Measurements from ENCODE around the gene MAST4. TPM values are rescaled to one million over a fixed set of nuclear protein-coding genes. Genes with fewer than 3 reads are reported as not detected.

Gene MAST4
- polyA plus RNA-seq, 2 of the 4 experiments (the other 2 are of a cell fraction) = 1.2 to 5.8 TPM

DNA sequence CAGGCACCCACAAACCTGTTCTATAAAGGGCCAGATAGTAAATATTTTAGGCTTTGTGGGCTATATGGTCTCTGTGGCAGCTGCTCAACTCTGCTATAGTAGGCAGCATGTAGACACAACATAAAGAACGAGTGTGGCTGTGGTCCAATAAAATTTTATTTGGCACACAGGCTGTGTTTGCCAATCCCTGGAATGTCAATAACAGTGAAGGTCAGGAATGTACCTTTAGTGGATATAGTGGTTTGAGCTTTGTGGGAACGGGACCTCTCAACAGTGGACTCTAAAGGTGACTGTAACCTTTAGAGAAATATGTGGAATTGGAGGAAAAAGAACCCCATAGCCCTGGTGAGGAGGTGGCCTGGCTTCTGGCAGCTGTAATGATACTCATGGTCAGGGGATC, 145.2 kb downstream of the MAST4 start:
- ChIA-PET POLR2A (no interaction called here), CTCF (interaction anchor here (0.8 to 2.1 kb wide), 5 partner anchors 15 to 433 kb away, joined by 3 to 9 read pairs (median 4); no protein-coding TSS in a partner anchor)
- Histone ChIP-seq H3K9me3 (no peaks in the 10 kb centered on the region), H3K4me1 (0 out of 3 replicates have a peak, but pooled peaks cover 2% of the 10 kb centered on the region), H3K27ac (no peak overlapping the region), H3K4me2 (no peak overlapping the region), H3K4me3 (no peak overlapping the region)
- ATAC-seq = no peak; a peak in 1 of 6 replicates
- DNase-seq (ENCODE audit: low read depth in 1 of 2, low spot score in 1 of 2) = no peak
- FAIRE-seq = no peak
- TF ChIP-seq RARB (CRISPR knock-in tag; IDR thresholded peaks at IDR 0.05) (no peak), POLR2AphosphoS2 (conservative IDR thresholded peaks at IDR 0.05; ENCODE audit: low read length) (no peak), ZNF302 (CRISPR knock-in tag; IDR thresholded peaks at IDR 0.05) (no peak), NPAS2 (CRISPR knock-in tag; IDR thresholded peaks at IDR 0.05; ENCODE audit: borderline replicate concordance) (no peak), EHF (CRISPR knock-in tag; IDR thresholded peaks at IDR 0.05) (no peak), GATA3 (IDR thresholded peaks at IDR 0.05; ENCODE audit: borderline replicate concordance) (no peak), MAFK (IDR thresholded peaks at IDR 0.05; ENCODE audit: partially characterized antibody) (no peak), SMC3 (IDR thresholded peaks at IDR 0.05) (no peak)
- TF ChIP-seq, protein P1, sequence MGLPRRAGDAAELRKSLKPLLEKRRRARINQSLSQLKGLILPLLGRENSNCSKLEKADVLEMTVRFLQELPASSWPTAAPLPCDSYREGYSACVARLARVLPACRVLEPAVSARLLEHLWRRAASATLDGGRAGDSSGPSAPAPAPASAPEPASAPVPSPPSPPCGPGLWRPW (IDR thresholded peaks at IDR 0.05) = no peak
- WGBS (ENCODE audit: missing lambda C conversion rate) = 34% methylated on average over 2 of the region's 2 CpGs

DNA sequence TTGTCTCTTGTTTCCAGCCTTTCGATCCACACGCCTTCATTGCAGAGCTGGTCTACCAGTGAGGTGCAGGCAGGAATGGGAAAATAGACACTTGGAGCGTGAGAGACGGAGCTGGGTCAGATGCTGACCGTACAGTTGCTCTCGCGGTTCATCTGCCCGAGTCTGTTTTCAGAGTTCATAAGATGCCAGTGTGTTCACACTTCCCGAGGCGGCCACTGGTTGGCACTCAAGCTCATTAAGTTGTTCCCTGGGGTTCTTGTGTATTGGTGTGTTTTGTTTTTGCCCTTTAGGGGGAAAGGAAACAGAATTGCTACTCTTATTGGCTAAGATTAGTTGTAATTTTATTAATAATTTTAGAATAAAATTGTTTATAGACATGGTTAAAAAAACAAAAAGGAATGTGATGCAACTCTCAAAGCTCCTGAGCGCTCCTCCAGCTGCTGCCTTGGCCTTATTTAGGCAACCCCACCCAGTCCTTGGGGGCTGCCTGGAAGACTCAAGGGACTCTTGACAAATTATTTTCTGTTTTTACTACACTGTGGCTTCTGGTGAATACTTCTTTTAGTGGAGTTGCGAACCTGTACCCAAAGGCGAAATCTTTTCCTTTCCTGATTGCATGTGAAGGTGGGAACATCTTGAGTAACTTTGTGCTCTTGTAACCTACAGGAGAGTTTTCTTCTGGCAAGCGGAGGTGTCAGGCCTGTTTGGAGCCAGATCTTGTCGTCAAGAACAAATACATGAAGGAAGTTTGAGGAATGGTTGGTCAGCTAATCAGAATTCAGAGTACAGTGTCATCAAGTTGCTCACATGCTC, 146.1 kb downstream of the MAST4 start:
- DNase-seq (ENCODE audit: low read depth in 1 of 2, low spot score in 1 of 2) (peak; percentile 25 to 61), FAIRE-seq (no peak), ATAC-seq (peak; percentile 82 to 94; a peak in 5 of 6 replicates)
- POLR2A ChIA-PET = no interaction called here
- no peak overlapping the region for H3K27ac ChIP-seq
- CTCF ChIA-PET = interaction anchor here (0.7 to 2.1 kb wide), 7 partner anchors 8 to 434 kb away, joined by 3 to 9 read pairs (median 3); no protein-coding TSS in a partner anchor
- 0 out of 3 replicates have a peak, but pooled peaks cover 2% of the 10 kb centered on the region for H3K4me1 ChIP-seq
- 27% methylated on average over 15 of the region's 15 CpGs for WGBS (ENCODE audit: missing lambda C conversion rate)
- peak overlapping the region; percentile 35; the same call in 2 of the 3 replicates for H3K4me2 ChIP-seq
- TF ChIP-seq RAD21 (conservative IDR thresholded peaks at IDR 0.05 in 1 of 2, IDR thresholded peaks at IDR 0.05 in 1 of 2) (peak; percentile 26 to 37; a peak in 4 of 5 replicates), ZSCAN20 (CRISPR knock-in tag; IDR thresholded peaks at IDR 0.05) (no peak), HOXB13 (CRISPR knock-in tag; IDR thresholded peaks at IDR 0.05; ENCODE audit: low read depth) (no peak), FOSL2 (IDR thresholded peaks at IDR 0.05) (no peak), FOSL2 (CRISPR knock-in tag; IDR thresholded peaks at IDR 0.05) (no peak), EHMT2 (IDR thresholded peaks at IDR 0.05; ENCODE audit: low read depth) (no peak), SMC3 (IDR thresholded peaks at IDR 0.05) (0 out of 3 replicates have a peak, but pooled peaks have one; percentile 28)
- TF ChIP-seq, protein P2, sequence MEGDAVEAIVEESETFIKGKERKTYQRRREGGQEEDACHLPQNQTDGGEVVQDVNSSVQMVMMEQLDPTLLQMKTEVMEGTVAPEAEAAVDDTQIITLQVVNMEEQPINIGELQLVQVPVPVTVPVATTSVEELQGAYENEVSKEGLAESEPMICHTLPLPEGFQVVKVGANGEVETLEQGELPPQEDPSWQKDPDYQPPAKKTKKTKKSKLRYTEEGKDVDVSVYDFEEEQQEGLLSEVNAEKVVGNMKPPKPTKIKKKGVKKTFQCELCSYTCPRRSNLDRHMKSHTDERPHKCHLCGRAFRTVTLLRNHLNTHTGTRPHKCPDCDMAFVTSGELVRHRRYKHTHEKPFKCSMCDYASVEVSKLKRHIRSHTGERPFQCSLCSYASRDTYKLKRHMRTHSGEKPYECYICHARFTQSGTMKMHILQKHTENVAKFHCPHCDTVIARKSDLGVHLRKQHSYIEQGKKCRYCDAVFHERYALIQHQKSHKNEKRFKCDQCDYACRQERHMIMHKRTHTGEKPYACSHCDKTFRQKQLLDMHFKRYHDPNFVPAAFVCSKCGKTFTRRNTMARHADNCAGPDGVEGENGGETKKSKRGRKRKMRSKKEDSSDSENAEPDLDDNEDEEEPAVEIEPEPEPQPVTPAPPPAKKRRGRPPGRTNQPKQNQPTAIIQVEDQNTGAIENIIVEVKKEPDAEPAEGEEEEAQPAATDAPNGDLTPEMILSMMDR (IDR thresholded peaks at IDR 0.05) = peak; percentile 35
- TF ChIP-seq, protein P3, sequence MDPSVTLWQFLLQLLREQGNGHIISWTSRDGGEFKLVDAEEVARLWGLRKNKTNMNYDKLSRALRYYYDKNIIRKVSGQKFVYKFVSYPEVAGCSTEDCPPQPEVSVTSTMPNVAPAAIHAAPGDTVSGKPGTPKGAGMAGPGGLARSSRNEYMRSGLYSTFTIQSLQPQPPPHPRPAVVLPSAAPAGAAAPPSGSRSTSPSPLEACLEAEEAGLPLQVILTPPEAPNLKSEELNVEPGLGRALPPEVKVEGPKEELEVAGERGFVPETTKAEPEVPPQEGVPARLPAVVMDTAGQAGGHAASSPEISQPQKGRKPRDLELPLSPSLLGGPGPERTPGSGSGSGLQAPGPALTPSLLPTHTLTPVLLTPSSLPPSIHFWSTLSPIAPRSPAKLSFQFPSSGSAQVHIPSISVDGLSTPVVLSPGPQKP (IDR thresholded peaks at IDR 0.05; ENCODE audit: low read depth, low read length) = no peak
- no peaks in the 10 kb centered on the region for H3K9me3 ChIP-seq
- no peak overlapping the region for H3K4me3 ChIP-seq

DNA sequence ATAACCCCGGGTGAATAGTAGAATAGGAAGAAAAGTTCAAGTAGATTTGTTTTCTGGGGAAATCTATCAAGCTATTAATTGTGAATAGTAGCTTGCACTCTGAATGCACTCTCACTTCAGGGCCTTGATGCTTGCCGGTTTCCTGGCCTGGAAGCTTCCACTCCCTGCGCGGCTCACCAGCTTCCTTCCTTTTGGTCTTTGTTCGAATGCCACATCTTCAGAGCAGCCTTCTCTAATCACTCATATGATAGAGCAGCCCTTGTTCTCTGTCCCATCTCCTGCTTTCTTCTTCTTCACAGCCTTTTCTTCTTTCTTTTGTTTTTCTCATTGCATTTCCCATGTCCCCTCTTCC, 146.7 kb downstream of the MAST4 start:
- Histone ChIP-seq H3K4me3 (no peak overlapping the region), H3K4me2 (no peak overlapping the region), H3K27ac (no peak overlapping the region), H3K4me1 (0 out of 3 replicates have a peak, but pooled peaks cover 2% of the 10 kb centered on the region), H3K9me3 (no peaks in the 10 kb centered on the region)
- POLR2A ChIA-PET = no interaction called here
- no peak for ATAC-seq
- DNase-seq (ENCODE audit: low read depth in 1 of 2, low spot score in 1 of 2) = no peak
- CTCF ChIA-PET = interaction anchor here (0.7 to 1.2 kb wide), 2 partner anchors 9 to 72 kb away, joined by 3 read pairs; no protein-coding TSS in a partner anchor
- no peak for FAIRE-seq
- 80% methylated on average over 5 of the region's 5 CpGs for WGBS (ENCODE audit: missing lambda C conversion rate)
- TF ChIP-seq ZNF302 (CRISPR knock-in tag; IDR thresholded peaks at IDR 0.05) (no peak), CBX8 (IDR thresholded peaks at IDR 0.05) (no peak), MAZ (IDR thresholded peaks at IDR 0.05; ENCODE audit: borderline replicate concordance, low read depth, low read length) (no peak), KDM5A (IDR thresholded peaks at IDR 0.05) (no peak), EP300 (IDR thresholded peaks at IDR 0.05) (no peak), ZSCAN20 (CRISPR knock-in tag; IDR thresholded peaks at IDR 0.05) (no peak), POLR2AphosphoS2 (conservative IDR thresholded peaks at IDR 0.05; ENCODE audit: low read length) (no peak), FOXS1 (CRISPR knock-in tag; IDR thresholded peaks at IDR 0.05) (no peak), ESRRA (IDR thresholded peaks at IDR 0.05; ENCODE audit: borderline replicate concordance, low read length) (no peak), RAD21 (conservative IDR thresholded peaks at IDR 0.05 in 1 of 2, IDR thresholded peaks at IDR 0.05 in 1 of 2) (no peak), CBX2 (IDR thresholded peaks at IDR 0.05; ENCODE audit: borderline replicate concordance, low read depth) (no peak), MYC (IDR thresholded peaks at IDR 0.05; ENCODE audit: borderline replicate concordance, low read length) (no peak), HOXA7 (CRISPR knock-in tag; IDR thresholded peaks at IDR 0.05) (no peak)
- TF ChIP-seq, protein P4, sequence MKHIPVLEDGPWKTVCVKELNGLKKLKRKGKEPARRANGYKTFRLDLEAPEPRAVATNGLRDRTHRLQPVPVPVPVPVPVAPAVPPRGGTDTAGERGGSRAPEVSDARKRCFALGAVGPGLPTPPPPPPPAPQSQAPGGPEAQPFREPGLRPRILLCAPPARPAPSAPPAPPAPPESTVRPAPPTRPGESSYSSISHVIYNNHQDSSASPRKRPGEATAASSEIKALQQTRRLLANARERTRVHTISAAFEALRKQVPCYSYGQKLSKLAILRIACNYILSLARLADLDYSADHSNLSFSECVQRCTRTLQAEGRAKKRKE (CRISPR knock-in tag; IDR thresholded peaks at IDR 0.05; ENCODE audit: low read depth) = no peak
- TF ChIP-seq, protein P5, sequence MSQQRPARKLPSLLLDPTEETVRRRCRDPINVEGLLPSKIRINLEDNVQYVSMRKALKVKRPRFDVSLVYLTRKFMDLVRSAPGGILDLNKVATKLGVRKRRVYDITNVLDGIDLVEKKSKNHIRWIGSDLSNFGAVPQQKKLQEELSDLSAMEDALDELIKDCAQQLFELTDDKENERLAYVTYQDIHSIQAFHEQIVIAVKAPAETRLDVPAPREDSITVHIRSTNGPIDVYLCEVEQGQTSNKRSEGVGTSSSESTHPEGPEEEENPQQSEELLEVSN (IDR thresholded peaks at IDR 0.05; ENCODE audit: borderline replicate concordance, low read depth) = no peak
- TF ChIP-seq, protein P6, sequence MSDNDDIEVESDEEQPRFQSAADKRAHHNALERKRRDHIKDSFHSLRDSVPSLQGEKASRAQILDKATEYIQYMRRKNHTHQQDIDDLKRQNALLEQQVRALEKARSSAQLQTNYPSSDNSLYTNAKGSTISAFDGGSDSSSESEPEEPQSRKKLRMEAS (IDR thresholded peaks at IDR 0.05) = no peak

Measured in A549 (cell line).